K562 (cell line): ENCODE results near the gene KCNAB1. TPM values are rescaled to one million over a fixed set of nuclear protein-coding genes. Genes with fewer than 3 reads are reported as not detected.

Source experiments
- ATAC-seq: fragments of 200-7000 bp; cut with Tn5 transposase; 3 replicates; pipeline ENCODE4 v1.9.1; 2020; ENCODE audit warnings: moderate library complexity
- BruUV-seq: library from RNA; stranded (reverse); fragments of 400-500 nt; replicated peaks from 2 replicates; lab custom pipeline; 2021; lab: Mats Ljungman, UMichigan
- CTCF ChIA-PET: fragments of 300-600 bp; formaldehyde crosslinking; extraction: SDS; loops from one replicate; lab custom pipeline; 2021; ENCODE audit warnings: low intra/inter-chr PET ratio; lab: Yijun Ruan, JAX
- POLR2A ChIA-PET: fragments of 300-600, 350-650 bp; sonication (Branson Sonifier 250); formaldehyde crosslinking; extraction: SDS; loops from one replicate; lab custom pipeline; 2021; ENCODE audit warnings: antibody characterized with exemption, inconsistent platforms; lab: Yijun Ruan, JAX
- DNase-seq, 4 experiments: peaks; one replicate each; pipeline versions ENCODE4 v3.0.0 to v3.0.0-alpha.2; 2011 to 2018; ENCODE audit warnings: low spot score in 3 of 4, mixed read lengths in 3 of 4; ENCODE audit errors: extremely low read depth in 1 of 4
- FAIRE-seq: peaks from 2 replicates; lab custom pipeline; 2011; peaks lifted over from hg19 to GRCh38; lab: Jason Lieb, UNC
- H2AFZ ChIP-seq: 2 replicates; pipeline ENCODE4 v1.6.0; 2011; ENCODE audit warnings: low read depth, low read length, control low read depth, inconsistent platforms
- H3K27ac ChIP-seq: fragments of 200-600 bp; 3 replicates; pipeline ENCODE4 v1.8.0; 2011; ENCODE audit warnings: low read depth, mild to moderate bottlenecking, control low read depth, inconsistent platforms, low read length, moderate library complexity, mixed read lengths; ENCODE audit errors: extremely low read depth
- H3K27me3 ChIP-seq, 2 experiments: fragments of 300-600 bp in 1 of 2; 2 replicates in 1 of 2; 3 replicates in 1 of 2; pipeline versions ENCODE4 v1.6.0 to v1.8.0; 2011; ENCODE audit warnings: inconsistent platforms in 2 of 2, low read length in 2 of 2, mild to moderate bottlenecking in 1 of 2, mixed read lengths in 1 of 2, moderate library complexity in 1 of 2; ENCODE audit not compliant: control insufficient read depth in 2 of 2, insufficient read depth in 2 of 2
- H3K36me3 ChIP-seq: fragments of 300-600 bp; 3 replicates; pipeline ENCODE4 v1.8.0; 2011; ENCODE audit warnings: mild to moderate bottlenecking, low read length, inconsistent platforms; ENCODE audit not compliant: control insufficient read depth, insufficient read depth
- H3K4me1 ChIP-seq, 2 experiments: fragments of 200-600 bp in 1 of 2; replicated peaks in 1 of 2; 2 replicates in 1 of 2; 3 replicates in 1 of 2; pipeline versions ENCODE4 v1.5.1 to v1.8.0; 2011; ENCODE audit warnings: inconsistent platforms in 2 of 2, low read length in 2 of 2, mild to moderate bottlenecking in 1 of 2, mixed read lengths in 1 of 2, moderate library complexity in 1 of 2; ENCODE audit not compliant: control insufficient read depth in 2 of 2, insufficient read depth in 2 of 2
- H3K4me2 ChIP-seq: 2 replicates; pipeline ENCODE4 v1.6.1; 2011; ENCODE audit warnings: low read length, control low read depth, inconsistent platforms, mixed read lengths; ENCODE audit not compliant: insufficient read depth
- H3K4me3 ChIP-seq: fragments of 200-600 bp; sonication (generic), shearing (Covaris generic); 2 replicates; pipeline ENCODE4 v1.5.1; 2016; ENCODE audit warnings: control low read depth, inconsistent platforms
- H3K79me2 ChIP-seq: fragments of 200-600 bp; 3 replicates; pipeline ENCODE4 v1.8.0; 2011; ENCODE audit warnings: low read length, inconsistent platforms; ENCODE audit not compliant: control insufficient read depth, insufficient read depth
- H3K9ac ChIP-seq, 2 experiments: 2 replicates each; pipeline versions ENCODE4 v1.6.0 to v1.6.1; 2011; ENCODE audit warnings: low read depth in 2 of 2, low read length in 2 of 2, control low read depth in 1 of 2, inconsistent platforms in 1 of 2, mild to moderate bottlenecking in 1 of 2, mixed read lengths in 1 of 2; ENCODE audit not compliant: insufficient read depth in 1 of 2
- H3K9me1 ChIP-seq: one replicate; pipeline ENCODE4 v1.6.0; 2011; ENCODE audit warnings: inconsistent platforms, mild to moderate bottlenecking, low read length, moderate library complexity; ENCODE audit not compliant: control insufficient read depth, insufficient read depth
- H3K9me3 ChIP-seq: replicated peaks from 2 replicates; pipeline ENCODE4 v1.5.1; 2011; ENCODE audit warnings: low read depth, low read length, inconsistent platforms; ENCODE audit not compliant: control insufficient read depth, insufficient read depth
- H4K20me1 ChIP-seq: replicated peaks from 2 replicates; pipeline ENCODE4 v1.6.1; 2011; ENCODE audit warnings: low read length, inconsistent platforms, mixed read lengths; ENCODE audit not compliant: control insufficient read depth, insufficient read depth
- ATF1 ChIP-seq, 2 experiments: fragments of 450-650 bp in 1 of 2; IDR thresholded peaks; 2 replicates each; pipeline ENCODE4 v1.6.1; 2016; ENCODE audit warnings: missing compliant biosample characterization in 1 of 2, missing genetic modification characterization in 1 of 2
- C11orf30 ChIP-seq: fragments of 450-650 bp; IDR thresholded peaks from 2 replicates; pipeline ENCODE4 v1.6.1; 2016; ENCODE audit warnings: low read depth, mild to moderate bottlenecking
- ESRRB ChIP-seq: fragments of 250-450 bp; sonication (Bioruptor Pico); IDR thresholded peaks from 2 replicates; pipeline ENCODE4 v1.5.0; 2020; ENCODE audit warnings: mild to moderate bottlenecking, moderate library complexity, borderline replicate concordance
- ETV6 ChIP-seq, 3 experiments: fragments of 150-350 bp in 1 of 3; sonication (generic) in 1 of 3; formaldehyde crosslinking in 1 of 3; IDR thresholded peaks; 2 replicates each; pipeline versions ENCODE4 v1.6.1 to v1.8.0; 2014 to 2022; ENCODE audit warnings: borderline replicate concordance in 2 of 3, low read depth in 2 of 3, antibody characterized with exemption in 1 of 3, low read length in 1 of 3, mild to moderate bottlenecking in 1 of 3, missing genetic modification reagents in 1 of 3
- LARP7 ChIP-seq: fragments of 450-650 bp; IDR thresholded peaks from 2 replicates; pipeline ENCODE4 v1.6.1; 2016
- RFX1 ChIP-seq: fragments of 450-650 bp; IDR thresholded peaks from 2 replicates; pipeline ENCODE4 v1.6.1; 2016; ENCODE audit warnings: mild to moderate bottlenecking, moderate library complexity
- ZNF146 ChIP-seq: IDR thresholded peaks from one replicate; pipeline ENCODE4 v1.6.1; 2018; ENCODE audit warnings: missing compliant biosample characterization; ENCODE audit not compliant: unreplicated experiment
- ZNF212 ChIP-seq: fragments of 450-650 bp; formaldehyde crosslinking; IDR thresholded peaks from 2 replicates; pipeline ENCODE4 v1.4.0; 2020; ENCODE audit warnings: mild to moderate bottlenecking
- ZNF316 ChIP-seq: fragments of 450-650 bp; IDR thresholded peaks from 2 replicates; pipeline ENCODE4 v1.6.1; 2016
- WGBS: fragments of 100-300 bp; shearing (Covaris generic); methylation state at CpG from one replicate; pipeline ENCODE4 v1.1.6; 2016; ENCODE audit warnings: low coverage, mixed read lengths; ENCODE audit not compliant: insufficient coverage; ENCODE audit errors: missing lambda C conversion rate; 5-methylcytosine and 5-hydroxymethylcytosine counted together
- in situ Hi-C: fragments of 300-500 bp; cut with MboI; formaldehyde crosslinking; loops from 4 replicates; pipeline ENCODE4 v1.15.0; 2018; ENCODE audit warnings: inconsistent platforms, mixed read lengths
- intact Hi-C: fragments of 100-400 bp; cut with micrococcal nuclease; formaldehyde crosslinking; loops from 2 replicates; pipeline ENCODE4 v1.14.2; 2022
- polyA plus RNA-seq, 8 experiments: library from polyadenylated mRNA; depleted of rRNA in 4 of 8; stranded (reverse) in 5 of 8; unstranded in 3 of 8; fragments of >200 nt; fragmentation: Nextera tagmentation in 2 of 8; fragmentation: Illumina TruSeq in 1 of 8; extraction: Ambion mirVana in 2 of 8; extraction: Trizol in 1 of 8; gene quantifications; 2 replicates each; pipeline versions ENCODE4 v1.2.1 to v1.2.3, GENCODE V29; 2011 to 2014; ENCODE audit warnings: inconsistent platforms in 1 of 8, missing spikeins in 1 of 8
- total RNA-seq, 7 experiments: library from RNA; depleted of rRNA in 6 of 7; stranded (reverse); fragments of >200 nt in 6 of 7; fragmentation: Illumina TruSeq in 2 of 7; extraction: Trizol in 2 of 7; gene quantifications; 2 replicates each; pipeline versions ENCODE4 v1.2.1 to v1.2.3, GENCODE V29; 2011 to 2021; ENCODE audit warnings: low replicate concordance in 1 of 7
- TF ChIP-seq, protein P1 (sequence below): fragments of 450-650 bp; IDR thresholded peaks from 2 replicates; pipeline ENCODE4 v1.6.1; 2017; ENCODE audit warnings: antibody characterized with exemption
- TF ChIP-seq, protein P2 (sequence below): fragments of 250-450 bp; sonication (Bioruptor Pico); IDR thresholded peaks from 2 replicates; pipeline ENCODE4 v1.4.0; 2020
- TF ChIP-seq, protein P3 (sequence below): sonication (generic); formaldehyde crosslinking; IDR thresholded peaks from 2 replicates; pipeline ENCODE4 v1.8.1; 2023; ENCODE audit warnings: mild to moderate bottlenecking, missing genetic modification reagents, moderate library complexity

KCNAB1 gene
- total and polyA plus RNA-seq, 9 of the 15 experiments (the other 6 are each of a cell fraction or from before 2014, with no cell fraction given): 0.14 to 1.2 (median 0.51) TPM

DNA sequence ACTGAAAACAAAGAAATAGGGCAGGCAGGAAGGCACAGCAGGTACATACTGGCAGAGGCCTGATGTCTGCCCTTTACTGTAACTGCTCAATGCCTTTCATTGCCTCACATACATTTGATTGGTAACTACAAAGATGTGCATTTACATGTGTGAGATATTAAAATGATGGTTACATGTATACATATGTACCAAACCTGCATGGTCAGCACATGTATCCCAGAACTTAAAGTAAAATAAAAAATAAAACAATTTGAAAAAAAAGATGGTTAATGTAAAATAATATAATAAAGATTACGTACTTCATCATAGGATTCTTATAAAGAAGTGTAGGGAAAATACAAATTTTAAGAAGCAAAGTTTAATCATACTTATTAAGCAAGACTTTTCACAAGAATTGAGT is 419.4 kb downstream of the KCNAB1 start:
- no peaks in the 10 kb centered on the region for H3K9me3 ChIP-seq
- H3K4me3 ChIP-seq: no peak overlapping the region
- no peak overlapping the region for H3K9ac ChIP-seq
- H3K79me2 ChIP-seq: no peaks in the 10 kb centered on the region
- intact Hi-C loops: loop anchor here (5.0 kb wide), 2 partner anchors 542 to 597 kb away; no protein-coding TSS in a partner anchor
- no peak overlapping the region for H3K27ac ChIP-seq
- H3K36me3 ChIP-seq: peaks cover 70% of the 10 kb centered on the region
- ATAC-seq (no peak), FAIRE-seq (no peak), DNase-seq (no peak)
- BruUV-seq: no TSS peak
- 95% methylated on average over 1 of the region's 1 CpG for WGBS
- in situ Hi-C loops: loop anchor here (25.0 kb wide), 1 partner anchor 597 kb away; no protein-coding TSS in a partner anchor
- no peaks in the 10 kb centered on the region for H3K27me3 ChIP-seq
- H3K9me1 ChIP-seq: no peaks in the 10 kb centered on the region
- no peaks in the 10 kb centered on the region; a peak in 1 of 5 replicates for H3K4me1 ChIP-seq
- ChIA-PET CTCF (no interaction called here), POLR2A (no interaction called here)
- H2AFZ ChIP-seq: no peak overlapping the region
- 0 out of 2 replicates have a peak, but pooled peaks cover 5% of the 10 kb centered on the region for H4K20me1 ChIP-seq
- no peak overlapping the region for H3K4me2 ChIP-seq
- TF ChIP-seq, protein P1, sequence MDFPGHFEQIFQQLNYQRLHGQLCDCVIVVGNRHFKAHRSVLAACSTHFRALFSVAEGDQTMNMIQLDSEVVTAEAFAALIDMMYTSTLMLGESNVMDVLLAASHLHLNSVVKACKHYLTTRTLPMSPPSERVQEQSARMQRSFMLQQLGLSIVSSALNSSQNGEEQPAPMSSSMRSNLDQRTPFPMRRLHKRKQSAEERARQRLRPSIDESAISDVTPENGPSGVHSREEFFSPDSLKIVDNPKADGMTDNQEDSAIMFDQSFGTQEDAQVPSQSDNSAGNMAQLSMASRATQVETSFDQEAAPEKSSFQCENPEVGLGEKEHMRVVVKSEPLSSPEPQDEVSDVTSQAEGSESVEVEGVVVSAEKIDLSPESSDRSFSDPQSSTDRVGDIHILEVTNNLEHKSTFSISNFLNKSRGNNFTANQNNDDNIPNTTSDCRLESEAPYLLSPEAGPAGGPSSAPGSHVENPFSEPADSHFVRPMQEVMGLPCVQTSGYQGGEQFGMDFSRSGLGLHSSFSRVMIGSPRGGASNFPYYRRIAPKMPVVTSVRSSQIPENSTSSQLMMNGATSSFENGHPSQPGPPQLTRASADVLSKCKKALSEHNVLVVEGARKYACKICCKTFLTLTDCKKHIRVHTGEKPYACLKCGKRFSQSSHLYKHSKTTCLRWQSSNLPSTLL: no peak
- TF ChIP-seq RFX1: no peak
- TF ChIP-seq, protein P2, sequence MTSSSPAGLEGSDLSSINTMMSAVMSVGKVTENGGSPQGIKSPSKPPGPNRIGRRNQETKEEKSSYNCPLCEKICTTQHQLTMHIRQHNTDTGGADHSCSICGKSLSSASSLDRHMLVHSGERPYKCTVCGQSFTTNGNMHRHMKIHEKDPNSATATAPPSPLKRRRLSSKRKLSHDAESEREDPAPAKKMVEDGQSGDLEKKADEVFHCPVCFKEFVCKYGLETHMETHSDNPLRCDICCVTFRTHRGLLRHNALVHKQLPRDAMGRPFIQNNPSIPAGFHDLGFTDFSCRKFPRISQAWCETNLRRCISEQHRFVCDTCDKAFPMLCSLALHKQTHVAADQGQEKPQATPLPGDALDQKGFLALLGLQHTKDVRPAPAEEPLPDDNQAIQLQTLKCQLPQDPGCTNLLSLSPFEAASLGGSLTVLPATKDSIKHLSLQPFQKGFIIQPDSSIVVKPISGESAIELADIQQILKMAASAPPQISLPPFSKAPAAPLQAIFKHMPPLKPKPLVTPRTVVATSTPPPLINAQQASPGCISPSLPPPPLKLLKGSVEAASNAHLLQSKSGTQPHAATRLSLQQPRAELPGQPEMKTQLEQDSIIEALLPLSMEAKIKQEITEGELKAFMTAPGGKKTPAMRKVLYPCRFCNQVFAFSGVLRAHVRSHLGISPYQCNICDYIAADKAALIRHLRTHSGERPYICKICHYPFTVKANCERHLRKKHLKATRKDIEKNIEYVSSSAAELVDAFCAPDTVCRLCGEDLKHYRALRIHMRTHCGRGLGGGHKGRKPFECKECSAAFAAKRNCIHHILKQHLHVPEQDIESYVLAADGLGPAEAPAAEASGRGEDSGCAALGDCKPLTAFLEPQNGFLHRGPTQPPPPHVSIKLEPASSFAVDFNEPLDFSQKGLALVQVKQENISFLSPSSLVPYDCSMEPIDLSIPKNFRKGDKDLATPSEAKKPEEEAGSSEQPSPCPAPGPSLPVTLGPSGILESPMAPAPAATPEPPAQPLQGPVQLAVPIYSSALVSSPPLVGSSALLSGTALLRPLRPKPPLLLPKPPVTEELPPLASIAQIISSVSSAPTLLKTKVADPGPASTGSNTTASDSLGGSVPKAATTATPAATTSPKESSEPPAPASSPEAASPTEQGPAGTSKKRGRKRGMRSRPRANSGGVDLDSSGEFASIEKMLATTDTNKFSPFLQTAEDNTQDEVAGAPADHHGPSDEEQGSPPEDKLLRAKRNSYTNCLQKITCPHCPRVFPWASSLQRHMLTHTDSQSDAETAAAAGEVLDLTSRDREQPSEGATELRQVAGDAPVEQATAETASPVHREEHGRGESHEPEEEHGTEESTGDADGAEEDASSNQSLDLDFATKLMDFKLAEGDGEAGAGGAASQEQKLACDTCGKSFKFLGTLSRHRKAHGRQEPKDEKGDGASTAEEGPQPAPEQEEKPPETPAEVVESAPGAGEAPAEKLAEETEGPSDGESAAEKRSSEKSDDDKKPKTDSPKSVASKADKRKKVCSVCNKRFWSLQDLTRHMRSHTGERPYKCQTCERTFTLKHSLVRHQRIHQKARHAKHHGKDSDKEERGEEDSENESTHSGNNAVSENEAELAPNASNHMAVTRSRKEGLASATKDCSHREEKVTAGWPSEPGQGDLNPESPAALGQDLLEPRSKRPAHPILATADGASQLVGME (CRISPR knock-in tag): no peak
- no peak for TF ChIP-seq ZNF146 (CRISPR knock-in tag)
- TF ChIP-seq ZNF212 (CRISPR knock-in tag): no peak
- TF ChIP-seq ATF1 (CRISPR knock-in tag; IDR thresholded peaks at IDR 0.05): no peak
- no peak for TF ChIP-seq ATF1 (tag; IDR thresholded peaks at IDR 0.05)
- TF ChIP-seq ESRRB (CRISPR knock-in tag): no peak
- TF ChIP-seq ZNF316: peak; percentile 62
- TF ChIP-seq ETV6 (IDR thresholded peaks at IDR 0.05; ENCODE audit: borderline replicate concordance in 1 of 2, low read depth in 2 of 2, low read length in 1 of 2): no peak
- TF ChIP-seq ETV6 (CRISPR knock-in tag; IDR thresholded peaks at IDR 0.05; ENCODE audit: borderline replicate concordance): no peak
- TF ChIP-seq, protein P3, sequence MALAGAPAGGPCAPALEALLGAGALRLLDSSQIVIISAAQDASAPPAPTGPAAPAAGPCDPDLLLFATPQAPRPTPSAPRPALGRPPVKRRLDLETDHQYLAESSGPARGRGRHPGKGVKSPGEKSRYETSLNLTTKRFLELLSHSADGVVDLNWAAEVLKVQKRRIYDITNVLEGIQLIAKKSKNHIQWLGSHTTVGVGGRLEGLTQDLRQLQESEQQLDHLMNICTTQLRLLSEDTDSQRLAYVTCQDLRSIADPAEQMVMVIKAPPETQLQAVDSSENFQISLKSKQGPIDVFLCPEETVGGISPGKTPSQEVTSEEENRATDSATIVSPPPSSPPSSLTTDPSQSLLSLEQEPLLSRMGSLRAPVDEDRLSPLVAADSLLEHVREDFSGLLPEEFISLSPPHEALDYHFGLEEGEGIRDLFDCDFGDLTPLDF (CRISPR knock-in tag): no peak
- TF ChIP-seq C11orf30: peak; percentile 42; the same call in 1 of the 2 replicates
- TF ChIP-seq LARP7: no peak
